Choroid plexus epithelial cell (primary cell): ENCODE results near the gene CAMP.

Source experiments
- DNase-seq: peaks from one replicate; pipeline ENCODE4 v3.0.0-alpha.2; 2010; ENCODE audit warnings: low read depth
- H3K4me3 ChIP-seq: 2 replicates; pipeline ENCODE4 v1.5.1; 2011; ENCODE audit warnings: low read depth, mild to moderate bottlenecking, control low read depth, low read length, moderate library complexity
- TF ChIP-seq, protein P1 (sequence below): conservative IDR thresholded peaks from 2 replicates; pipeline ENCODE4 v1.5.1; 2011; ENCODE audit warnings: low read depth, mild to moderate bottlenecking, control low read depth, inconsistent platforms, low read length, moderate library complexity

Gene CAMP

DNA sequence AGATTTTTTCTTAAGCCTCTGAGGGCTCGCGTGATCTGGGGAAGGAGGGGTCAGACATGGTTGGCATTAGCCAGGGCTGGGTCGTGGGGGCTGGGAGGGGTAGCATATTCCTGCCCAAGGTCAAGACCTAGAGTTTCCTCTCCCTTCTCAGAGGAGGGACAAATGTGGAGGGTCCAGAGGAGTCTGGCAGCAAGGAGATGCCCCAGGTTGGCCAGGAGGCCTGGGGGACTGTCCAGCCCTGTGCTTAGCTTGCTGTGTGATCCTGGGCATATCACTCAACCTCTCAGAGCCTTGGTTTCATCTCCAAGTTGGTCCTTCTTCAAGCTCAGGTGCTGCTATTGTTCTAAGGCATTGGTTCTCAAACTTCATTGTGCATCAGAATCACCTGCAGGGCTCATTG is 9.1 kb upstream of the CAMP start:
- no peak for DNase-seq
- H3K4me3 ChIP-seq, result no peak overlapping the region
- TF ChIP-seq, protein P1, sequence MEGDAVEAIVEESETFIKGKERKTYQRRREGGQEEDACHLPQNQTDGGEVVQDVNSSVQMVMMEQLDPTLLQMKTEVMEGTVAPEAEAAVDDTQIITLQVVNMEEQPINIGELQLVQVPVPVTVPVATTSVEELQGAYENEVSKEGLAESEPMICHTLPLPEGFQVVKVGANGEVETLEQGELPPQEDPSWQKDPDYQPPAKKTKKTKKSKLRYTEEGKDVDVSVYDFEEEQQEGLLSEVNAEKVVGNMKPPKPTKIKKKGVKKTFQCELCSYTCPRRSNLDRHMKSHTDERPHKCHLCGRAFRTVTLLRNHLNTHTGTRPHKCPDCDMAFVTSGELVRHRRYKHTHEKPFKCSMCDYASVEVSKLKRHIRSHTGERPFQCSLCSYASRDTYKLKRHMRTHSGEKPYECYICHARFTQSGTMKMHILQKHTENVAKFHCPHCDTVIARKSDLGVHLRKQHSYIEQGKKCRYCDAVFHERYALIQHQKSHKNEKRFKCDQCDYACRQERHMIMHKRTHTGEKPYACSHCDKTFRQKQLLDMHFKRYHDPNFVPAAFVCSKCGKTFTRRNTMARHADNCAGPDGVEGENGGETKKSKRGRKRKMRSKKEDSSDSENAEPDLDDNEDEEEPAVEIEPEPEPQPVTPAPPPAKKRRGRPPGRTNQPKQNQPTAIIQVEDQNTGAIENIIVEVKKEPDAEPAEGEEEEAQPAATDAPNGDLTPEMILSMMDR, result no peak

DNA sequence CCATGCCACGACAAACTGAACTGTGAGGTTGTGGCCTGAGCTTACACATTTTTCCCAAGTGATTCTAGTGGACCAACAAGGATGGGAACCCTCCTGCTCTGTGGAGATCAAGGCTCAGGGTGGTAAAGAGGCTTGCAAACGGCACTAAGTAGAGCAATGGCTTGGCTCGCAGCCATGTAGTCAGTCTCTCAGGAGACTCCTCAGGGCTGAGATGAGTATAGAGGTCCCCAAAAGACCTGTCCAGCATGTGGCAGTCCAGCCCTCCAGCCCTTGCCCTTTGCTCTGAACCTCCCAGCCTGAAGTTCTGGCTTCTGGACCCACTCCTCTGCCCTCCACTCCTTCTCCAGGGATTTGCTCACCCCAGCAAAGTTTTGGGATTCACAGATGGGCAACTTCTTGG is 8.3 kb upstream of the CAMP start:
- TF ChIP-seq, protein P1, result no peak
- DNase-seq, result peak; percentile 24
- H3K4me3 ChIP-seq, result no peak overlapping the region

DNA sequence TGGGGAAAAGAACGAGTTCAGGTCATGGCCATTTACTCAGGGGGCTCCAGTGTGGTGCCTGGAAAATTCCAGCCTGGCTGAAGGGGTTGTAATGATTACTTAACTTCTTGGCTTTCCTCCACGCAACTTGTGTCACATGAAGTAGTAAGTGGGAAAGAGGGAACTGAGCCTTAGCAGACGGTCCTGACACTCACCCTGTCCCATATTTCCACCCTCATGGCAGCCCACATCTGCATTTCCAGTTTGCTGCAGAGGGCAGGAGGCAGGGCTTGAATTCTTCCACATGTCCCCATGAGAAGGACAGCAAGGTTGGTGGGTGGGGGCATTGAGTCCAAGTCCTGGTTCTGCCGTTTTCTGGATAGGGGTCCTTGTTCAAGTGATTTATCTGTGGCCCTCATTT is 7.8 kb upstream of the CAMP start:
- peak; percentile 45 for DNase-seq
- no peak overlapping the region for H3K4me3 ChIP-seq
- TF ChIP-seq, protein P1, result no peak

DNA sequence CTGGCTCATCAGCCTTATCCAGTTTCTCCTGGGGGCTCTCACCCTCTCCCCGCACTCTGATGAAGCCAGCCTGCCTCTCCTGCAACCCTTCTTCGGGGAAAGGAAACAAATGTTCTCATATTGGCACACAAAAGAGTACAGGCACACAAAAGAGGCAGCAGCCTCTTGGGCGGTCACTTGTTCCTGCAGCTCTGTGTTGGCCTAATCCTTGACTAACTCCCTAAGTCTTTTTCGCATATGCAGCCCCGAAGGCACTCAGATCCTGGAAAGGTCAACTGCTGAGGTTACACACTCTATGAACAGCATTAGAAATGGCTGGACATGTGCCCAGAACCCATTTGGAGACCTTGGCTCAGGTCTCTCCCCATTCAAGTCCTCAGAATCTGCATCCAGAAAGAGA is 7.4 kb upstream of the CAMP start:
- no peak for DNase-seq
- TF ChIP-seq, protein P1, result no peak
- H3K4me3 ChIP-seq, result no peak overlapping the region

DNA sequence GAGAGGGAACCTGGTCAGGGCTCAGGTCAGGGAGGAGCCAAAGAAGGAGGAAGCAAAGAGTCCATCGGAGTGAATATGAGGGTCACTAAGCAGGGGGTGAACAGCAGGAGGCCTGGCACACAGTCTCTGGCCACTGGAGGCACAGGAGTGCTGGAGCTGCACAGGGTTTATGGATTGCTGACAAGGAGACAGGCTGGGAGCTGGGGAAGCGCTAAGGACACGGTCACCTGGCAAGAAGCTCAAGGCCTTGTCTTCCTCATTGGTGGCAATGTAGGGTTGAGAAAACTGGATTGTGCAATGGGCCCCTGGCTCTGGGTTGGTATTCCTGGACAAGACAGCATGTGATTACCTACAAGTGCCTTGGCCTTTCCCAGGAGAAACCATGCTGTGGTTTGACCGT is 5.8 kb upstream of the CAMP start:
- TF ChIP-seq, protein P1, result no peak
- no peak for DNase-seq
- H3K4me3 ChIP-seq, result no peak overlapping the region

DNA sequence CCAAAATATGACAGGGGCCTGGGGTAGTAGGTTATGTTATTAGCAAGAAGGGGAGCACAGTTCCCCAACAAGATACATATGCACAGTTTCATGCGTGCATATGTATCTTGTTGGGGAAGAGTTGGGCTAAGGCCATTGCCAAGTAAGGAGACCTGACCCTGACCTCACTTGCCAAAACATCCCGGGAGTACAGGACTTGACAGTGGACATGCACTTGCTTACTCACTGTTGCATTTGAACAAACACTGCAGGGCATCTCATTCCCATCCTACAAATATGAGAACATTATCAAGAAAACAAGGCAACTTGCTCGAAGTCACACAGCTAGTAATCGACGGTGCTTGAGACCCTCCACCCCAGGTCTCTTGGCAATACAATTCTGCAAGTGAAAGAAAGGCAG is 4.8 kb upstream of the CAMP start:
- DNase-seq, result no peak
- no peak overlapping the region for H3K4me3 ChIP-seq
- TF ChIP-seq, protein P1, result no peak

DNA sequence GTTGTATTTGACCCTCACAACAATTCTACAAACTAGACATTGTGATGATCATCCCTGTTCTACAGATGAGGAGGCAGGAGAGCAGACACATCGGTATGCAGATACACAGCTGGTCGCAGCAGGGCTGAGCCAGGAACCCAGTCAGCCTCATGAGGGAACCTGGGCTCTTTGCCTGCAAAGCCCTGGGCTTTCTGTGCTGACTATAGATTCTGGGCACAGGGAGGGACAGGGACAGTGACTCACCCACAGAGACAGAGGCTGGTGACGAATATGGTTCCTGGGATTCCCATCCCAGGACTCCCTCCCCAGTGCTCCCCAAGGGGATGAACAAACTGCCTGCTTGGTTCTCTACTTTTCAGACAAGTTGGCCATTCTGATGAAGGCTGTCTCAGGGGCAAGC is 3.8 kb upstream of the CAMP start:
- DNase-seq, result no peak
- TF ChIP-seq, protein P1, result no peak
- no peak overlapping the region for H3K4me3 ChIP-seq
